T-helper 22 cell (primary cell): Measurements from ENCODE around the gene RBFOX1.

ENCODE experiments used
- DNase-seq: peaks from one replicate; pipeline ENCODE4 v3.0.0-alpha.2; 2020; ENCODE audit warnings: low read depth

RBFOX1 gene

GRCh38 chr16:7602291-7602950 lies 269.8 kb downstream of the RBFOX1 start:
- DNase-seq, result no peak

DNA sequence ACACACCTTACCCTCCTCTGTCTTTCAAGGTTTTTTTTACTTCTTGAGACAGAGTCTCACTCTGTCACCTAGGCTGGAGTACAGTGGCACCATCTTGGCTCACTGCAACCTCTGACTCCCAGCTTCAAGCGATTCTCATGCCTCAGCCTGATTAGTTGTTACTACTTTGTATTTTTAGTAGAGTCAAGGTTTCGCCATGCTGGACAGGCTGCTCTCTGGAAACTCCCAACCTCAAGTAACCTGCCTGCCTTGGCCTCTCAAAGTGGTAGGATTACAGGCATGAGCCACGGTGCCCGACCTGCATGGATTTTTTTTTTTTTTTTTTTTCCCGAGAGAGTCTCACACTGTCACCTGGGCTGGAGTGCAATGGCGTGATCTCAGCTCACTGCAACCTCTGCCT lies 273.2 kb downstream of the RBFOX1 start:
- no peak for DNase-seq

- no peak for DNase-seq
These were observed 280.0 kb downstream of the RBFOX1 start for GRCh38 chr16:7612671-7613070.

- DNase-seq, result no peak
These were observed 280.9 kb downstream of the RBFOX1 start for GRCh38 chr16:7613518-7613917.

DNA sequence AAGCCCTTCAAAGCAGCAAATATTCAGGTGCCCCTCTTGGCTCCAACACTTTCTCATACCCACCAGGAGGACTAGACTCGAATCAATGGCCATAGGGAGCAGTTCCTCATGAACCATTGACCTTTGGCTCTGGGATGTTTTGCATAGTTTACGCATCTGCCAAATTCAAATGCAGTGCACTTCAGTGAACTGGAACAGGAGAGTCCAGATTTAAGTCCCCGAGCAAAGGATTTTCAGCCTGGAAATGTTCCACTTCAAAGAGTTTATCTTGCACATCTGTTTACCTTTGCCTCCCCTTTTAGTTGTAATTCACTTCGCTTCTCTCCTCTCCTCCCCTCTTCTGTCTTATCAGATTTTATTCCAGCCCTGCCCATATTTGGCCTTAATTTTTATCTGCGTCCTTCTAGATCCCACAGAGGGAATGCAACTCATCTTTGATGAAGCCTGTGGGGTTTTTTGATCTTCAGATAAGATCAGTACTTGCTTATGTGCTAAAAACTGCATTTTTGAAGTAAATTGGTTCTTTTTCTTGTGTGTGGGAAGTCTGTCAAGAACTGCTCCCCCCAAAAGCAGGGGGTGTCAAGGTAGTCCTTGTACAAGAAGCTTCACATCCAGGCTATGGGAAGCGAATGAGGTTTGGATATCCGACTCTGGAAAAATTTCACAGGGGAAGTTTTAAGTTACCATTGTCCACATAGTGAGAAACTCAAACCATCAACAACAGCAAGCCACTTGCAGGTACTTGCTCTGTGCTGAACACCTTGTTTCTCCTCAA lies 281.6 kb downstream of the RBFOX1 start:
- DNase-seq, result no peak

- no peak for DNase-seq
These were observed 282.9 kb downstream of the RBFOX1 start for GRCh38 chr16:7615565-7615964.

GRCh38 chr16:7624871-7625766 lies 292.5 kb downstream of the RBFOX1 start:
- DNase-seq, result no peak

GRCh38 chr16:7628981-7629380 lies 296.3 kb downstream of the RBFOX1 start:
- no peak for DNase-seq

- no peak for DNase-seq
These were observed 296.9 kb downstream of the RBFOX1 start for GRCh38 chr16:7629571-7629970.

- no peak for DNase-seq
These were observed 304.8 kb downstream of the RBFOX1 start for GRCh38 chr16:7637446-7637845.

DNA sequence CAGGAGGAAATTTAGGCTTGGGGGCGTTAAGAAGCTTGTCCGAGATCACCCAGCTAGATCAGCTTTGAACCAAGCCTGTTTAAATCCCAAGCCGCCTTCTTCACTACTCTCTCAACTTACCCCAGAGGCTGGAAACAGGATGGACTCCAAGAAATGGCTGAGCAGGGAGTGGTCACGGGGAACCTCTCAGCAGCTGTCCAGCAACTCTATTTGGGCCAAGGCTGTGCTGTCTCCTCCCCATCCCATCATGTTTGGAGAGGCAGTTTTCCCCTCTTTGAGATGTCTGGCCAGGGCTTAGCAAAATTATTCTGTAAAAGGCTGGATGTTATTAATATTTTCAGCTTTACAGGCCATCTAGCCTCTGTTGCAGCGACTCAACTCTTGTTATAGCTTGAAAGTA lies 305.7 kb downstream of the RBFOX1 start:
- DNase-seq, result no peak

- DNase-seq, result no peak
These were observed 307.7 kb downstream of the RBFOX1 start for GRCh38 chr16:7640334-7640733.

DNA sequence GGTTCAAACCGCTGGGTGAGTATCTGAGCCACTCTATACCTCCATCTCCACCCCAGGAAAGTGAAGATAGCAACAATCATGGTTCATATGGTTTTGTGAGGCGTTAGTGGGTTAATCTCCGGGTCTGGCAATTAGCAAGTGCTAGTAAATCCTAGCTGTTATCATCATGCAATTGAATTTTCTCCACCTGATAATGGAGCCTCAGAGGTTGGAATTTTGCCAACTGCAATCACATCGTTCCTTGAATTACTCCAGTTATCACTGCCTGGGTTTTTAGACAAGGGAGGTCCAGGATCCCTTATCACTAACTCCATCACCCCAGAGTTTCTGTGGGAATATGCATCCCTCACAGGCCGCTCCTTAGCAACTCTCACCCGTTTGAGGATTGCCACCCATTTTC lies 311.5 kb downstream of the RBFOX1 start:
- no peak for DNase-seq

DNA sequence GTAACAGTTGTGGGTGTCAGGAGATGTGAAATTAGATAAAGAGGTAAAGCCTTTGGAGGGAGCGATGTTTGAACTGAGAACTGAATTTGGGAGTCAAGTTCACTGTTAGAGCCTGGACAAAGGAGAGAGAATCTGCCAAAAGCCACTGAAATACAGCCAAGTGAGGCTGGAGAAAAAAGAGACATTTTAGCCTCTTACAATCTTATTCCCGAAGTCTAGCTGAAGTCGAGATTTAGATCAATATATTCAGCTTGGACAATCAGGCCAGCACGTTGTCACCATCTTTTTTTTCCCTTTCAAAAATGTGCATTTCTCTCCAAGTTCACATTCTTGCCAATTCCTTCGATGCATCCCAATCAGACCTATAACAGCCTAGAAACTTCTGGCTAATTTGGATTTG lies 312.2 kb downstream of the RBFOX1 start:
- no peak for DNase-seq

DNA sequence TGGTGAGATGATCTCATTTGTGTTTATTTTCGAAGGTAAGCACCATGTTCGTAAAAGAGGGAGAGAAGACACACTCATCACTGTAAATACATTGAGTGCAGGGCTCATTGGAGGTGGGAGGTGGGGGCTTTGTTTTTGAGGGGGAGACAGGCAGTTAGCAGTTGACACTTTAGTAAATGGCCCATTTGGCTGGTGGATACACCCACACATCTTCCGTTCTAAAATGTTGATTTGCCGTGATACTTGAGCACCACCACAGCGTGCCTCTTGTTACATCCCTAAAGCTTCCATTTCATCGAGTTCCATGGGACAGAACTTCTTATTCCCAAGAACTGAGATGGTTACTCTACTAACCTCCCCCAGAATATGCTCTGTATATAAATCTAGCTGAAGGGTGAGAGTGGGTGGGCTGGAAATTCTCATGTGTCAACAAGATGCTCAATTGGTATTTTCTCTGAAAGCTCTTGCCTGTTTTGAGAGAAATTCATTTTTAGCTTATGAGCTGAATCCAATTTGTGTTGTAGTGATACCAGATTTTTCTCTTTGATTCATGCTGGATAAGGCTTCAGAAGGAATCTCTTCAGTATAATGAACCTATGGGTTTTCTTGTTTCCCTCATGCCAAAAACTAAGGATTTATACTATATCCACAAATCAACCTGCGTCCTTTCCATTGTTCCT lies 314.3 kb downstream of the RBFOX1 start:
- no peak for DNase-seq

DNA sequence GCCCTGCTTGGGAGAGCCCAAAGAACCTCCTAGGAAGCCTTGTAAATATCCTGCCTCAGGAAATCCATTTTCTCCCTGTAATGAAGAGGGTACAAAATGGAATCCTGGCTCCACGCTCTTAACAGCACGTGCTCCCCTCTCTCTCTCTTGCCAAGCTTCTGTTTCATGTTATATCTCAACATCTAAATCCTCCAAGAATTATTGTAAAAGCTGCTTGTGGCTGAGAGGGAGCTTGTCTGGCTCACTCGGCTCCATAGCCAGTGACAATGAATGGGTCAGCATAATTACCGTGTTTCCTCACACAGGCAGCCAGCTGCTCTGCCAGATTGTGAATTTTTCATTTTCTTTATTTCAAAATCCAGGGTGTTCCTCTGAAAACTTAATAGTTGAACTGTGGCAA lies 317.8 kb downstream of the RBFOX1 start:
- no peak for DNase-seq

- no peak for DNase-seq
These were observed 319.3 kb downstream of the RBFOX1 start for GRCh38 chr16:7651803-7652570.

DNA sequence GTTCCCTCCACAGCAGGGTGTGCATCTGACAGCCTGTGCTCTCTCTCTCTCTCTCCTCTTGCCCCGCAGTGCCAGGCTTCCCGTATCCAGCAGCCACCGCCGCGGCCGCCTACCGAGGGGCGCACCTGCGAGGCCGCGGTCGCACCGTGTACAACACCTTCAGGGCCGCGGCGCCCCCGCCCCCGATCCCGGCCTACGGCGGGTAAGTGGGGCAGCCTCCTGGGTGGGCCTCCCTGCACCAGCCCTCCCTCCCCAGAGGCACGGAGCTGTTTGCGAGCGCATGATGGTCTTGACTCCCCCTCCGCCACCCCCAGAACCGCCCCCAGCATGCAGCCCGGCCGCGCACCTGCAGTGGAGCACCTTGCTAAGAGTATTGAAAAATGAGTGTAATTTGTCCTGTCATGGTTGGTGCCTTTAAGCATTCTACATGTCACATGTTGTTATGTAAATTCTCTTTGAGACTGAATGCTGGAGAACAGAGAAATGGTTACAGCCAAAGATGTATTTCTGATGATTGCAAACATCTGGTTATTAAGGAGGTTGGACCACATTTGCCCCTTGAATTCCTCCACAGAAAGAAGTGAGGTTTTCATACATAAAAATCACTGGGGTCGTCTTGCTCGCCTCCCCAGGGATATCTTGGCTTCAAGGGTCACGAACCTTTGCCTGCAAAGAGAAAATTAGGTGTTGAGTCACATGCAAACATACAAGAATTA lies 321.3 kb downstream of the RBFOX1 start:
- no peak for DNase-seq

GRCh38 chr16:7675628-7676027 lies 343.0 kb downstream of the RBFOX1 start:
- DNase-seq, result no peak

DNA sequence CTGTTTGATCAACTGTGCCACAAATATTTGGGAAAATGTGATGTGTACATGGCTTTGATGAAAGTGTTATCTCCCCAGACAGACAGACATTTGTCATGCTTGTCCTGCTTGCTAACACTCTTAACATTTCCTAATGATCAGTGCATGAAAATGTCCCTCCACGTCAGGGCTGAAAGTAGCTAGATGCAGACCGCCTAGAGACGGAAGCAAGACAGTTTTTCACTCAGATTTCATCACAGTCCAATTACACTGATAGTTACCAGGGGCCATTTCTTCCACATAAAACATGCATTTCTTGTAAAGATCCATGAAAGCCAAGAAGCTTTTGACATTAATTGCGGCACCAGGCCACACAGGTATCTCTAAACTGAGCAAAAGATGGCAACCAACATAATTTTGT lies 347.7 kb downstream of the RBFOX1 start:
- no peak for DNase-seq

GRCh38 chr16:7688811-7689210 lies 356.2 kb downstream of the RBFOX1 start:
- DNase-seq, result no peak
